ENCODE results near the gene POP5. TPM values are rescaled to one million over a fixed set of nuclear protein-coding genes. Genes with fewer than 3 reads are reported as not detected.

Gene POP5
- total RNA-seq, 1 experiment from 2014 or later, result 64.0 TPM

GRCh38 chr12:120596901-120597300 lies 15.7 kb upstream of the POP5 start:
- Histone ChIP-seq H3K4me1 (ENCODE audit: insufficient read depth, low read length) (no peaks in the 10 kb centered on the region; the same call in 1 of the 2 replicates), H3T11ph (ENCODE audit: low read length) (no peak overlapping the region), H3K79me2 (ENCODE audit: insufficient read depth, low read length) (no peaks in the 10 kb centered on the region), H4K91ac (ENCODE audit: insufficient read length, low read depth, low read length) (no peak overlapping the region), H3K4ac (ENCODE audit: low read depth, low read length) (no peak overlapping the region), H3K4me2 (ENCODE audit: insufficient read depth, insufficient read length, low read length) (no peak overlapping the region), H3K9me3 (ENCODE audit: control insufficient read depth, low read depth, low read length) (no peaks in the 10 kb centered on the region), H4K8ac (replicated peaks; ENCODE audit: insufficient read length, low read depth, low read length) (no peak overlapping the region), H2BK12ac (ENCODE audit: insufficient read length, low read depth, low read length) (no peak overlapping the region), H2BK120ac (ENCODE audit: low read depth, low read length, poor library complexity, severe bottlenecking) (no peak overlapping the region), H2BK5ac (ENCODE audit: insufficient read length, low read length) (no peak overlapping the region), H2AK5ac (ENCODE audit: insufficient read length, low read length) (no peak overlapping the region), H4K5ac (ENCODE audit: insufficient read length, low read depth, low read length) (no peak overlapping the region), H3K23ac (ENCODE audit: insufficient read length, low read depth, low read length) (no peak overlapping the region), H3K18ac (ENCODE audit: insufficient read length, low read depth, low read length) (no peak overlapping the region), H3K9ac (ENCODE audit: extremely low read depth, insufficient read length, low read length) (no peak overlapping the region), H3K23me2 (ENCODE audit: insufficient read length, low read depth, low read length, poor library complexity, severe bottlenecking) (no peaks in the 10 kb centered on the region), H3K14ac (ENCODE audit: insufficient read depth, low read length) (no peak overlapping the region), H2AFZ (ENCODE audit: low read length) (no peak overlapping the region), H3K56ac (ENCODE audit: insufficient read length, low read depth, low read length) (no peak overlapping the region), H2BK20ac (ENCODE audit: low read depth, low read length, poor library complexity, severe bottlenecking) (no peak overlapping the region), H3K27me3 (ENCODE audit: insufficient read depth, low read length) (no peaks in the 10 kb centered on the region), H4K20me1 (ENCODE audit: control insufficient read depth, insufficient read depth, insufficient read length) (no peaks in the 10 kb centered on the region), H2BK15ac (ENCODE audit: low read depth, low read length) (no peak overlapping the region), H3K27ac (ENCODE audit: insufficient read length, low read depth, low read length) (no peak overlapping the region), H3K79me1 (ENCODE audit: insufficient read depth, low read depth, low read length, poor library complexity, severe bottlenecking) (no peaks in the 10 kb centered on the region)
- Mint-ChIP-seq H3K36me3 (ENCODE audit: insufficient read depth in 1 of 3, low read depth in 3 of 3) (no peaks in the 10 kb centered on the region), H3K4me1 (peaks cover 15 to 26% of the 10 kb centered on the region in 2 experiments), H3K9me3 (no peaks in the 10 kb centered on the region; a peak in 1 of 5 replicates), H3K27ac (no peak overlapping the region), H3K4me3 (no peak overlapping the region), H3K27me3 (ENCODE audit: low read depth) (no peaks in the 10 kb centered on the region; the same call in 1 of the 2 replicates)
- no CpG with 5 or more reads among the region's 3 CpGs for WGBS (ENCODE audit: extremely low coverage, insufficient read length, low lambda C conversion rate)
- no peak for DNase-seq
- TF ChIP-seq CTCF (conservative IDR thresholded peaks at IDR 0.05), result no peak

Measured in H9 (cell line).